Activated CD8-positive, alpha-beta T cell treated with anti-CD3 and anti-CD28 coated beads for 36 hours (primary cell): ENCODE results near the gene SLC48A1. TPM values are rescaled to one million over a fixed set of nuclear protein-coding genes. Genes with fewer than 3 reads are reported as not detected.
A peak's percentile ranks its signal among the peaks of the same experiment; 100 is the strongest.

Experiments used
- ATAC-seq: fragments of 200-7000 bp; cut with Tn5 transposase; one replicate; pipeline ENCODE4 v1.10.0; 2021; ENCODE audit warnings: mild to moderate bottlenecking, moderate library complexity
- CTCF ChIA-PET: fragments of 350-600 bp; sonication (Branson Sonifier 250); formaldehyde crosslinking; loops from one replicate; lab custom pipeline; 2021; ENCODE audit warnings: antibody characterized with exemption; lab: Charles Lee
- POLR2A ChIA-PET: fragments of 350-600 bp; sonication (Branson Sonifier 250); formaldehyde crosslinking; loops from one replicate; lab custom pipeline; 2021; ENCODE audit warnings: antibody characterized with exemption; lab: Charles Lee
- DNase-seq: peaks from one replicate; pipeline ENCODE4 v3.0.0-alpha.2; 2020
- H3K27ac Mint-ChIP-seq: one replicate; pipeline ENCODE4 v1.8.0; 2021; ENCODE audit warnings: mild to moderate bottlenecking, mixed read lengths
- H3K27me3 Mint-ChIP-seq: one replicate; pipeline ENCODE4 v1.8.0; 2021; ENCODE audit warnings: mixed read lengths
- H3K36me3 Mint-ChIP-seq: one replicate; pipeline ENCODE4 v1.8.0; 2021; ENCODE audit warnings: low read depth, mixed read lengths
- H3K4me1 Mint-ChIP-seq: one replicate; pipeline ENCODE4 v1.8.0; 2021; ENCODE audit warnings: low read depth, mixed read lengths
- H3K4me3 Mint-ChIP-seq: one replicate; pipeline ENCODE4 v1.8.0; 2021; ENCODE audit warnings: mild to moderate bottlenecking, moderate library complexity, mixed read lengths
- H3K9me3 Mint-ChIP-seq: one replicate; pipeline ENCODE4 v1.8.0; 2021; ENCODE audit warnings: mixed read lengths
- intact Hi-C: fragments of 100-400 bp; cut with micrococcal nuclease; formaldehyde crosslinking; loops from one replicate; pipeline ENCODE4 v1.10.0; 2022
- total RNA-seq, 2 experiments: library from RNA; stranded (reverse); gene quantifications; one replicate each; pipeline ENCODE4 v1.2.3, GENCODE V29; 2021
- TF ChIP-seq, protein P1 (sequence below): fragments of 200-600 bp; IDR thresholded peaks from one replicate; pipeline ENCODE4 v1.8.0; 2022; ENCODE audit warnings: antibody characterized with exemption, mild to moderate bottlenecking

Gene SLC48A1
- total RNA-seq, 2 experiments from 2014 or later, result 8.8 to 10.2 TPM

DNA sequence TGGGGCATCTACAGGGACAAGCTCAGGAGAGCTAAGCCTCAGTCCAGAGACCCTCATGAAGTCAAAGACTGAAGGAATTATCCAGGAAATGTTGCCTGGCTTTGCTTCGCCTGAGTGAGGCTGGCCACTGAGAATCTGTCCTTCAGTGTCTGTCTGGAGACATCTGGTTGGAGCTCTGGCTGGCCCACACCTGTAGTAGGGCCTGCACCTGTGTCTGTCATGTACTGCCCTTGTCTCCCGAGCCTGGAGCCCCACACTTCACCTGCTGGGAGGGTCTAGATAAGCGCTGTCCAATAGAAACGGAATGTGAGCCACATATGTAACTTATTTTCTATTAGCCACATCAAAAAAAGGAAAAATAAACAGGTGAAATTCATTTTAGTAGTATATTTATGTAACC lies 56.5 kb downstream of the SLC48A1 start:
- H3K4me3 Mint-ChIP-seq, result peak overlapping the region; percentile 56

More for the DNA sequence above, 56.5 kb downstream of the SLC48A1 start:
- Mint-ChIP-seq H3K27ac (peak overlapping the region; percentile 84), H3K4me1 (peaks cover 89% of the 10 kb centered on the region), H3K36me3 (peaks cover 3% of the 10 kb centered on the region), H3K9me3 (no peaks in the 10 kb centered on the region), H3K27me3 (no peaks in the 10 kb centered on the region)
- CTCF ChIA-PET, result interaction anchor here (1.1 to 19.7 kb wide), 5 partner anchors 9 to 87 kb away, joined by 3 to 624 read pairs (median 33); partner anchors contain the start of gene HDAC7
- TF ChIP-seq, protein P1, sequence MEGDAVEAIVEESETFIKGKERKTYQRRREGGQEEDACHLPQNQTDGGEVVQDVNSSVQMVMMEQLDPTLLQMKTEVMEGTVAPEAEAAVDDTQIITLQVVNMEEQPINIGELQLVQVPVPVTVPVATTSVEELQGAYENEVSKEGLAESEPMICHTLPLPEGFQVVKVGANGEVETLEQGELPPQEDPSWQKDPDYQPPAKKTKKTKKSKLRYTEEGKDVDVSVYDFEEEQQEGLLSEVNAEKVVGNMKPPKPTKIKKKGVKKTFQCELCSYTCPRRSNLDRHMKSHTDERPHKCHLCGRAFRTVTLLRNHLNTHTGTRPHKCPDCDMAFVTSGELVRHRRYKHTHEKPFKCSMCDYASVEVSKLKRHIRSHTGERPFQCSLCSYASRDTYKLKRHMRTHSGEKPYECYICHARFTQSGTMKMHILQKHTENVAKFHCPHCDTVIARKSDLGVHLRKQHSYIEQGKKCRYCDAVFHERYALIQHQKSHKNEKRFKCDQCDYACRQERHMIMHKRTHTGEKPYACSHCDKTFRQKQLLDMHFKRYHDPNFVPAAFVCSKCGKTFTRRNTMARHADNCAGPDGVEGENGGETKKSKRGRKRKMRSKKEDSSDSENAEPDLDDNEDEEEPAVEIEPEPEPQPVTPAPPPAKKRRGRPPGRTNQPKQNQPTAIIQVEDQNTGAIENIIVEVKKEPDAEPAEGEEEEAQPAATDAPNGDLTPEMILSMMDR, result no peak
- intact Hi-C loops, result no loop called here
- POLR2A ChIA-PET, result interaction anchor here (21.6 kb wide), 1 partner anchor 25 kb away, joined by 904 read pairs; the partner anchor contains the start of gene HDAC7
- DNase-seq (no peak), ATAC-seq (no peak)

Other genes with a start within 250 kb of the SLC48A1 start
- 10 to 100 TPM; 42.0 to 42.5 TPM for gene RPAP3, start 67.2 kb upstream of the SLC48A1 start, total RNA-seq
- not detected for gene ENDOU, start 47.7 kb upstream of the SLC48A1 start, total RNA-seq
- gene RAPGEF3, start 14.4 kb upstream of the SLC48A1 start, total RNA-seq, result under 1 TPM; 0.56 to 0.58 TPM
- 100 to 1,000 TPM; 373 to 382 TPM for gene HDAC7, start 46.7 kb downstream of the SLC48A1 start, total RNA-seq
- 10 to 100 TPM; 84.6 to 86.4 TPM for gene VDR, start 131.8 kb downstream of the SLC48A1 start, total RNA-seq
- gene TMEM106C, start 190.4 kb downstream of the SLC48A1 start, total RNA-seq, result 100 to 1,000 TPM; 148 to 158 TPM
- under 1 TPM in 1 of 2 experiments, not detected in 1; 0.34 TPM for gene COL2A1, start 231.2 kb downstream of the SLC48A1 start, total RNA-seq